Measurements from ENCODE around the gene RNF5.

DNA sequence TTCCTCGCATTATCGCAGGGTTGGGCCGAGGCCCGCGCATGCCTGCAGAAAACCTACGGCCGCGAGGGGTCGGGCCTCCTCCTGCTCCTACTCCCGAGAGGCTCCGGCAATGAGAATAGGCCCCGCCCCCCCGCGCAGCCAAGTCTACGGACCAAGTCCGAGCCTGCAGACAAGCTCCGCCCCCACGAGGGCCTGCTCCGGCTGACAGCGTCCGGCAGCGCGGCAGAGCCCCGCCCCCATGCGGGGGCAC, 17.4 kb downstream of the RNF5 start:
- no peak for TF ChIP-seq ATF1 (CRISPR knock-in tag; IDR thresholded peaks at IDR 0.05)
- TF ChIP-seq ATF1 (tag; IDR thresholded peaks at IDR 0.05) = no peak
- TF ChIP-seq TCF7L2 (IDR thresholded peaks at IDR 0.05; ENCODE audit: low read depth, low read length) = no peak
- TF ChIP-seq, protein P1, sequence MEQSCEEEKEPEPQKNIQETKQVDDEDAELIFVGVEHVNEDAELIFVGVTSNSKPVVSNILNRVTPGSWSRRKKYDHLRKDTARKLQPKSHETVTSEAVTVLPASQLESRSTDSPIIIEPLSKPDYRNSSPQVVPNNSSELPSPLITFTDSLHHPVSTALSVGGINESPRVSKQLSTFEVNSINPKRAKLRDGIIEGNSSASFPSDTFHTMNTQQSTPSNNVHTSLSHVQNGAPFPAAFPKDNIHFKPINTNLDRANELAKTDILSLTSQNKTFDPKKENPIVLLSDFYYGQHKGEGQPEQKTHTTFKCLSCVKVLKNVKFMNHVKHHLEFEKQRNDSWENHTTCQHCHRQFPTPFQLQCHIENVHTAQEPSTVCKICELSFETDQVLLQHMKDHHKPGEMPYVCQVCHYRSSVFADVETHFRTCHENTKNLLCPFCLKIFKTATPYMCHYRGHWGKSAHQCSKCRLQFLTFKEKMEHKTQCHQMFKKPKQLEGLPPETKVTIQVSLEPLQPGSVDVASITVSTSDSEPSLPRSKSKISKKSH (CRISPR knock-in tag; IDR thresholded peaks at IDR 0.05) = no peak

Data from K562 (cell line).